H1 (cell line): ENCODE results near the gene RAB33A.

Source experiments
- EZH2 ChIP-seq: fragments of 200-600 bp; sonication (generic); IDR thresholded peaks from 2 replicates; pipeline ENCODE4 v1.7.1; 2012; ENCODE audit warnings: low read depth, mild to moderate bottlenecking, moderate library complexity, low read length, inconsistent platforms; ENCODE audit not compliant: severe bottlenecking
- PHF8 ChIP-seq: fragments of 200-600 bp; sonication (generic); conservative IDR thresholded peaks from 2 replicates; pipeline ENCODE4 v1.7.1; 2012; ENCODE audit warnings: low read depth, mild to moderate bottlenecking, inconsistent platforms, low read length, moderate library complexity
- POLR2A ChIP-seq, 2 experiments: IDR thresholded peaks; 1 replicate in 1 of 2; 2 replicates in 1 of 2; pipeline ENCODE4 v1.6.1; 2011; ENCODE audit warnings: low read depth in 2 of 2, low read length in 2 of 2, mild to moderate bottlenecking in 2 of 2; ENCODE audit errors: control extremely low read depth in 1 of 2
- SP2 ChIP-seq: IDR thresholded peaks from 2 replicates; pipeline ENCODE4 v1.6.1; 2012; ENCODE audit warnings: mild to moderate bottlenecking, low read length, inconsistent platforms
- SRF ChIP-seq: IDR thresholded peaks from 2 replicates; pipeline ENCODE4 v1.6.1; 2011; ENCODE audit warnings: mild to moderate bottlenecking, low read depth, low read length, moderate library complexity
- YY1 ChIP-seq: IDR thresholded peaks from 2 replicates; pipeline ENCODE4 v1.6.1; 2011; ENCODE audit warnings: low read depth, mild to moderate bottlenecking, low read length
- TF ChIP-seq, protein P1 (sequence below): IDR thresholded peaks from 2 replicates; pipeline ENCODE4 v1.6.1; 2012; ENCODE audit warnings: inconsistent platforms
- TF ChIP-seq, protein P2 (sequence below), 3 experiments: IDR thresholded peaks; 1 replicate in 2 of 3; 2 replicates in 1 of 3; pipeline versions ENCODE4 v1.5.1 to v1.6.1; 2011; ENCODE audit warnings: low read length in 3 of 3, mild to moderate bottlenecking in 3 of 3, inconsistent platforms in 2 of 3, low read depth in 1 of 3, moderate library complexity in 1 of 3; ENCODE audit not compliant: insufficient read depth in 1 of 3; ENCODE audit errors: control extremely low read depth in 1 of 3

DNA sequence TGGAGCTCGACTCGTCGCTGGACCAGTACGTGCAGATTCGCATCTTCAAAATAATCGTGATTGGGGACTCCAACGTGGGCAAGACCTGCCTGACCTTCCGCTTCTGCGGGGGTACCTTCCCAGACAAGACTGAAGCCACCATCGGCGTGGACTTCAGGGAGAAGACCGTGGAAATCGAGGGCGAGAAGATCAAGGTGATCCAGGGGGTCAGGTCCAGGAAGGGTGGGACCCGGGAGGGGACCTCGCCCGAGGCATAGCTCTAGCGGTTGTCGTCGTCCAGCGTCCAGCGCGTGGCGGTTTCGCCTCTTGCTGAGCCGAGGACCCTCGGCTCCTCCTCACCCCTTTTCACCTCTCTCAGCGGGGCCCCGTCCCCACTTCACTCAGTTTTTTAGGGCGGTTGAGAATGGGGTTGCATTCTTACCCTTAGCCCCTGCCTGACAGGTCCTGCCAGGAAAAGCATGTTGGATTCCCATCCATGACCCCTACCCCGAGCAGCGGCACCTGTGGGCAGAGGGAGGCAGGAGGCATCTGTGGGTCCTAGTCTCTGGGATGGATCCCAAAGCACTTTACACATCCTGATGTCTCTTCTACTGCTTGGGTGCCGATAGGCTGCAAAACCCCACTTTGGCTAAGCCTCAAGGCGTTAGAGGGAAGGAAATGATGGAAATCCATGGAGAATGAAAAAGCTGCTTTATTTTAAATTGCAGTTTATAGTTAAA lies 524 bp downstream of the RAB33A start:
- no peak for TF ChIP-seq SP2
- TF ChIP-seq POLR2A (IDR thresholded peaks at IDR 0.05; ENCODE audit: control extremely low read depth in 1 of 2, low read depth in 2 of 2, low read length in 2 of 2), result no peak
- TF ChIP-seq, protein P1, sequence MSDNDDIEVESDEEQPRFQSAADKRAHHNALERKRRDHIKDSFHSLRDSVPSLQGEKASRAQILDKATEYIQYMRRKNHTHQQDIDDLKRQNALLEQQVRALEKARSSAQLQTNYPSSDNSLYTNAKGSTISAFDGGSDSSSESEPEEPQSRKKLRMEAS, result peak; percentile 57; the same call in 1 of the 2 replicates
- TF ChIP-seq, protein P2, sequence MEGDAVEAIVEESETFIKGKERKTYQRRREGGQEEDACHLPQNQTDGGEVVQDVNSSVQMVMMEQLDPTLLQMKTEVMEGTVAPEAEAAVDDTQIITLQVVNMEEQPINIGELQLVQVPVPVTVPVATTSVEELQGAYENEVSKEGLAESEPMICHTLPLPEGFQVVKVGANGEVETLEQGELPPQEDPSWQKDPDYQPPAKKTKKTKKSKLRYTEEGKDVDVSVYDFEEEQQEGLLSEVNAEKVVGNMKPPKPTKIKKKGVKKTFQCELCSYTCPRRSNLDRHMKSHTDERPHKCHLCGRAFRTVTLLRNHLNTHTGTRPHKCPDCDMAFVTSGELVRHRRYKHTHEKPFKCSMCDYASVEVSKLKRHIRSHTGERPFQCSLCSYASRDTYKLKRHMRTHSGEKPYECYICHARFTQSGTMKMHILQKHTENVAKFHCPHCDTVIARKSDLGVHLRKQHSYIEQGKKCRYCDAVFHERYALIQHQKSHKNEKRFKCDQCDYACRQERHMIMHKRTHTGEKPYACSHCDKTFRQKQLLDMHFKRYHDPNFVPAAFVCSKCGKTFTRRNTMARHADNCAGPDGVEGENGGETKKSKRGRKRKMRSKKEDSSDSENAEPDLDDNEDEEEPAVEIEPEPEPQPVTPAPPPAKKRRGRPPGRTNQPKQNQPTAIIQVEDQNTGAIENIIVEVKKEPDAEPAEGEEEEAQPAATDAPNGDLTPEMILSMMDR (IDR thresholded peaks at IDR 0.05; ENCODE audit: control extremely low read depth in 1 of 3, insufficient read depth in 1 of 3, low read depth in 1 of 3, low read length in 3 of 3), result peak in 1 of 3 experiments; percentile 4; a peak in 1 of 4 replicates
- TF ChIP-seq YY1, result no peak
- no peak for TF ChIP-seq SRF
- no peak for TF ChIP-seq PHF8
- no peak for TF ChIP-seq EZH2
